OCI-LY1 (cell line): ENCODE results near the gene GANC.

Experiments used
- EZH2 ChIP-seq: fragments of 200-600 bp; sonication (generic), shearing (Covaris generic); IDR thresholded peaks from 2 replicates; pipeline ENCODE4 v1.8.0; 2017; ENCODE audit warnings: borderline replicate concordance, mixed run types, mild to moderate bottlenecking, antibody characterized with exemption, low read length, moderate library complexity, mixed read lengths
- TF ChIP-seq, protein P1 (sequence below): fragments of 200-600 bp; sonication (generic), shearing (Covaris generic); IDR thresholded peaks from 2 replicates; pipeline ENCODE4 v1.5.1; 2017; ENCODE audit warnings: mild to moderate bottlenecking, antibody characterized with exemption, low read length, moderate library complexity, mixed read lengths

DNA sequence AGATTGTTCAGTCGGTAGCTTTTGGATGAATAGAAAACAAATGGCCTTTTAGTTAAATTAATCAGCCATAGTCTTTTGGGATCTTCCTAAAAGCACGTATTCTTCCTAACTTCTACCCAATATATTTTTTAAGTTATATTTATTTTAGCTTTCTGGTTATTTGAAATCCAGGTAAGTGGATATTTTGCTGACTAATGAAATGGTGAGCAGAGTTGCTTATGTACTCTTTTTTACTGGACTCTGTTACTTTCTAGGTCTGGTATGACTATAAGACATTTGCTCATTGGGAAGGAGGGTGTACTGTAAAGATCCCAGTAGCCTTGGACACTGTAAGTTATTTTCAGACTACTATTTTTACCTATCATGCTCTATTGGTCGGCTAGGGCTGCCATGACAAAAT is 72.5 kb downstream of the GANC start:
- no peak for TF ChIP-seq EZH2
- TF ChIP-seq, protein P1, sequence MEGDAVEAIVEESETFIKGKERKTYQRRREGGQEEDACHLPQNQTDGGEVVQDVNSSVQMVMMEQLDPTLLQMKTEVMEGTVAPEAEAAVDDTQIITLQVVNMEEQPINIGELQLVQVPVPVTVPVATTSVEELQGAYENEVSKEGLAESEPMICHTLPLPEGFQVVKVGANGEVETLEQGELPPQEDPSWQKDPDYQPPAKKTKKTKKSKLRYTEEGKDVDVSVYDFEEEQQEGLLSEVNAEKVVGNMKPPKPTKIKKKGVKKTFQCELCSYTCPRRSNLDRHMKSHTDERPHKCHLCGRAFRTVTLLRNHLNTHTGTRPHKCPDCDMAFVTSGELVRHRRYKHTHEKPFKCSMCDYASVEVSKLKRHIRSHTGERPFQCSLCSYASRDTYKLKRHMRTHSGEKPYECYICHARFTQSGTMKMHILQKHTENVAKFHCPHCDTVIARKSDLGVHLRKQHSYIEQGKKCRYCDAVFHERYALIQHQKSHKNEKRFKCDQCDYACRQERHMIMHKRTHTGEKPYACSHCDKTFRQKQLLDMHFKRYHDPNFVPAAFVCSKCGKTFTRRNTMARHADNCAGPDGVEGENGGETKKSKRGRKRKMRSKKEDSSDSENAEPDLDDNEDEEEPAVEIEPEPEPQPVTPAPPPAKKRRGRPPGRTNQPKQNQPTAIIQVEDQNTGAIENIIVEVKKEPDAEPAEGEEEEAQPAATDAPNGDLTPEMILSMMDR, result no peak
